SH-SY5Y (cell line): ENCODE results near the gene TMEM145.

ENCODE experiments used
- GATA2 ChIP-seq: IDR thresholded peaks from 2 replicates; pipeline ENCODE4 v1.6.1; 2011; ENCODE audit warnings: mild to moderate bottlenecking, low read depth, low read length
- GATA3 ChIP-seq: IDR thresholded peaks from 2 replicates; pipeline ENCODE4 v1.6.1; 2011; ENCODE audit warnings: low read depth, mild to moderate bottlenecking, low read length, moderate library complexity

GRCh38 chr19:42323852-42324654, 10.9 kb downstream of the TMEM145 start:
- TF ChIP-seq GATA2 (no peak), GATA3 (no peak)
